Adrenal gland (tissue), 12 donors: ENCODE data around the gene PTCH1. TPM values are rescaled to one million over a fixed set of nuclear protein-coding genes. Genes with fewer than 3 reads are reported as not detected.

Source experiments
- DNase-seq, 7 donors: peaks; one replicate each; pipeline ENCODE4 v3.0.0-alpha.2; 2019 to 2020
- H3K27ac ChIP-seq, 5 donors: fragments of 200-600 bp; sonication (generic) in 4 of 5; 1 replicate in 3 of 5; 2 replicates in 2 of 5; pipeline versions ENCODE4 v1.5.1 to v1.8.0; 2016 to 2020; ENCODE audit warnings: mild to moderate bottlenecking in 1 of 5
- H3K27me3 ChIP-seq: fragments of 200-600 bp; 2 replicates; pipeline ENCODE4 v1.8.0; 2021
- H3K36me3 ChIP-seq, 2 donors: fragments of 200-600 bp; replicated peaks in 1 of 2; 1 replicate in 1 of 2; 2 replicates in 1 of 2; pipeline versions ENCODE4 v1.5.1 to v1.8.0; 2018 to 2022
- H3K4me1 ChIP-seq, 2 donors: fragments of 200-600 bp; replicated peaks in 1 of 2; 1 replicate in 1 of 2; 2 replicates in 1 of 2; pipeline versions ENCODE4 v1.5.1 to v1.8.0; 2018 to 2021
- H3K4me3 ChIP-seq, 4 donors: fragments of 200-600 bp; sonication (generic) in 3 of 4; one replicate each; pipeline ENCODE4 v1.5.1; 2016 to 2018
- H3K9me3 ChIP-seq, 3 donors: fragments of 200-600 bp; sonication (generic) in 1 of 3; replicated peaks in 1 of 3; 1 replicate in 2 of 3; 2 replicates in 1 of 3; pipeline versions ENCODE4 v1.5.1 to v1.8.0; 2016 to 2021
- CTCF ChIP-seq, 6 experiments: fragments of 450-650 bp in 4 of 6; fragments of 200-600 bp in 2 of 6; sonication (generic) in 1 of 6; IDR thresholded peaks; 1 replicate in 5 of 6; 2 replicates in 1 of 6; pipeline versions ENCODE4 v1.5.1 to v1.8.0; 2016 to 2021; ENCODE audit warnings: antibody characterized with exemption in 6 of 6, mild to moderate bottlenecking in 2 of 6, moderate library complexity in 1 of 6
- POLR2A ChIP-seq, 2 donors: fragments of 450-650 bp; IDR thresholded peaks; one replicate each; pipeline ENCODE4 v1.6.1; 2017; ENCODE audit warnings: antibody characterized with exemption in 2 of 2, mild to moderate bottlenecking in 2 of 2, moderate library complexity in 1 of 2
- WGBS, 4 donors: extraction: QIAGEN DNeasy Blood & Tissue Kit in 2 of 4; methylation state at CpG; one replicate each; pipeline versions ENCODE4 v1.1.5 to v1.1.7; 2013 to 2017; 5-methylcytosine and 5-hydroxymethylcytosine counted together
- intact Hi-C, 2 donors: fragments of 100-400 bp; cut with DNase I; formaldehyde crosslinking; loops; one replicate each; pipeline versions ENCODE4 v1.14.1 to v1.15.0; 2022 to 2023
- polyA plus RNA-seq, 3 donors: library from polyadenylated mRNA; stranded (reverse); fragments of 200-250 nt in 2 of 3; fragments of 350-450 nt in 1 of 3; fragmentation: Illumina TruSeq in 1 of 3; extraction: RNeasy Lipid Tissue Mini Kit (QIAGEN cat#74804) in 1 of 3; gene quantifications; one replicate each; pipeline ENCODE4 v1.2.3, GENCODE V29; 2013 to 2014
- total RNA-seq, 9 donors: library from RNA; depleted of rRNA in 4 of 9; stranded (reverse); fragments of >200 nt in 4 of 9; fragments of 120-200 nt in 1 of 9; fragmentation: NEBNext Ultra II Directional in 1 of 9; extraction: Animal tissue kit (Norgen Biotek cat#: 25700) in 1 of 9; gene quantifications; one replicate each; pipeline versions ENCODE4 v1.1.0 to v1.2.4, GENCODE V29; 2013 to 2023
- donor health status: healthy with polysubstance abuse.
- donor health status: Bipolar disorder and iron deficiency.
- donor health status: DM: yes; HTN: yes; CAD: no.
- donor health status: DM: no; HTN: no; CAD: no.
- donor health status: DM: no; HTN: no; CAD: no.
- donor health status: DM: yes; HTN: yes; CAD: no.

The PTCH1 gene
- total and polyA plus RNA-seq, 12 donors, result 2.5 to 29.8 (median 9.7) TPM

DNA sequence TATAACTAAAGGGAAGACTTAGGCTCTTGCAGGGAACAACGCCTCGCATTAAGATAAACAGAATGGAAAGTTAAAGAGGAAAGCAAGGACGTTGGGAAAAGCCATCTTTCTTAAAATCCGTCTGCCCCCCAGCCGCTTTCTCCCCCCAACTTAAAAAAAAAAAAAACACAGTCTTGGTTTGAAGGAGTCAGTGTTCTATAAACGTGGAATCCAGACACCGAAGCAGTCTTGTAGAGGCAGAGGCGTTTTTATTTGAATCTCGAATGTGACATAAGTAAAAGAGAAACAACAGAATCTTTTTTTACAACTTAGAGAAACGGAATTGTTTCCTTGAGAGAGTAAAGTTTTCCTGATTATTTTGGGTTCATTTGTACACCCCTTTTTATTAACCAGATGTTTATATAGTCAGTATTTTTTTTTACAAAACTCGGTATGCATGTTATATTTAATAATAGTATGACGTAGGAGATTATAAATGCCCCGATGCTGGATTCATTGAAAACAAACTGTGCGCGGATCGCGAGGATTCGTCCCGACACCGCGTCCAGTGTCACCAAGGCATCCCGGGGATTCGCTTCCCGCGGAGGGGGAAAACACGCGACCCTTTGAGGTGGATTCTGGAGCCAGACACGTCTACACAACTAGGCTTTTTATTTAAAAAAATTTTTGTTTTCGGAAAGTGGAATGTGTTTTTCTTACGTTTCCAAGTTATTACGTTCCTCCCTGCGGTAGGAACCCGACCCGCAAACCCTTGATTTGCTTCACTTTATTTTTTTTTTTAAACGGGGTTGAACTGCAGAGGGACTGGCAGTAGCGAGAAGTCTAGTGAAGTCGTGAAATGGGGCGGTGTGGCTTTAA, 6.7 kb downstream of the PTCH1 start:
- Histone ChIP-seq H3K36me3 (no peaks in the 10 kb centered on the region), H3K4me3 (peak overlapping the region; percentile 27 to 95 (median 72)), H3K4me1 (peaks cover 9 to 12% of the 10 kb centered on the region in 2 donors), H3K27ac (peak overlapping the region in 4 of 5 donors; percentile 26 to 96 (median 82)), H3K9me3 (no peaks in the 10 kb centered on the region), H3K27me3 (no peaks in the 10 kb centered on the region)
- WGBS, 4 donors, result 0% methylated on average over 38 of the region's 38 CpGs
- peak in 6 of 7 donors; percentile 32 to 65 (median 42) for DNase-seq
- intact Hi-C loops, result loop anchor here (5.0 to 10.0 kb wide), 3 partner anchors 193 to 365 kb away; partner anchors contain the start of genes FANCC (in 2 of the 2) and ERCC6L2 (in 1 of the 2)
- TF ChIP-seq CTCF (IDR thresholded peaks at IDR 0.05) (no peak), POLR2A (IDR thresholded peaks at IDR 0.05) (no peak)

- TF ChIP-seq POLR2A (IDR thresholded peaks at IDR 0.05) (no peak), CTCF (IDR thresholded peaks at IDR 0.05) (no peak)
- Histone ChIP-seq H3K4me1 (peaks cover 9 to 12% of the 10 kb centered on the region in 2 donors), H3K27ac (peak overlapping the region in 4 of 5 donors; percentile 26 to 90 (median 78)), H3K9me3 (no peaks in the 10 kb centered on the region), H3K36me3 (no peaks in the 10 kb centered on the region), H3K27me3 (no peaks in the 10 kb centered on the region), H3K4me3 (peak overlapping the region in 2 of 4 donors; percentile 77 to 95)
- DNase-seq, result peak; percentile 81 to 92 (median 85)
- 1 to 2% (median 1%) methylated on average over 33 to 48 of the region's 48 CpGs for WGBS, 4 donors
- intact Hi-C loops, result loop anchor here (5.0 to 10.0 kb wide), 2 partner anchors 192 to 194 kb away; partner anchors contain the start of gene FANCC (in 2 of the 2)
Observed at GRCh38 chr9:95508968-95509850, 7.6 kb downstream of the PTCH1 start.

- TF ChIP-seq CTCF (IDR thresholded peaks at IDR 0.05), result no peak
- no peak for TF ChIP-seq POLR2A (IDR thresholded peaks at IDR 0.05)
- Histone ChIP-seq H3K4me1 (peaks cover 9 to 12% of the 10 kb centered on the region in 2 donors), H3K9me3 (no peaks in the 10 kb centered on the region), H3K4me3 (peak overlapping the region in 3 of 4 donors; percentile 77 to 95 (median 81)), H3K27me3 (no peaks in the 10 kb centered on the region), H3K36me3 (no peaks in the 10 kb centered on the region), H3K27ac (peak overlapping the region in 4 of 5 donors; percentile 56 to 90 (median 78))
- intact Hi-C loops, result loop anchor here (5.0 to 10.0 kb wide), 2 partner anchors 191 to 194 kb away; partner anchors contain the start of gene FANCC (in 2 of the 2)
- 0 to 1% (median 0%) methylated on average over 4 to 111 of the region's 111 CpGs for WGBS, 4 donors
- DNase-seq, result peak in 2 of 7 donors; percentile 24 to 28
Observed at GRCh38 chr9:95508242-95508967, 8.4 kb downstream of the PTCH1 start.
